ENCODE results near the gene TPH2. TPM values are rescaled to one million over a fixed set of nuclear protein-coding genes. Genes with fewer than 3 reads are reported as not detected.

Gene TPH2
- total and polyA plus RNA-seq, 2 of the 13 experiments (the other 11 are each of a cell fraction or from before 2014, with no cell fraction given): not detected

DNA sequence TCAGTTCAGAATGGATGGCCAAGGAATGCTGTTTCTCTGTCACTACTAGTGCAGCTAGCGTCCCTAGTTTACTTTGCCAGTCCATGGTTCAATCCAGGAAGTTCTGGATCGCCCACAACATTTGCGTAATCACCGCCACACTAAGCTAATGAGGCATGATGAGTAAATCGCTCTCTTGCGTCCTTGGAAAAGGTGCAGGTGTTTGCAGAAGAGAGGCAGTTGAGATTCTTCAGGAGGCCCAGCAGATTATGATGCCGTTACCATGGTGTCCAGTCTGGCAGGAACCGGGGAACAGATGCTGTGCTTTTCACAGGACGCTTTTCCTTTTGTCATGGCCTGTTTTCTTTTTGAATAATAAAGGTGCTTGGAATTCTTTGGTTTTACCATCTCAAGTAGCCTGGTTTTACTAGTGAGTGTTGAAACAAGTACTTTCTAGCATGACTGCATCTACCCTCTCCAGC lies 9.0 kb downstream of the TPH2 start (continued):
- TF ChIP-seq, protein P1, sequence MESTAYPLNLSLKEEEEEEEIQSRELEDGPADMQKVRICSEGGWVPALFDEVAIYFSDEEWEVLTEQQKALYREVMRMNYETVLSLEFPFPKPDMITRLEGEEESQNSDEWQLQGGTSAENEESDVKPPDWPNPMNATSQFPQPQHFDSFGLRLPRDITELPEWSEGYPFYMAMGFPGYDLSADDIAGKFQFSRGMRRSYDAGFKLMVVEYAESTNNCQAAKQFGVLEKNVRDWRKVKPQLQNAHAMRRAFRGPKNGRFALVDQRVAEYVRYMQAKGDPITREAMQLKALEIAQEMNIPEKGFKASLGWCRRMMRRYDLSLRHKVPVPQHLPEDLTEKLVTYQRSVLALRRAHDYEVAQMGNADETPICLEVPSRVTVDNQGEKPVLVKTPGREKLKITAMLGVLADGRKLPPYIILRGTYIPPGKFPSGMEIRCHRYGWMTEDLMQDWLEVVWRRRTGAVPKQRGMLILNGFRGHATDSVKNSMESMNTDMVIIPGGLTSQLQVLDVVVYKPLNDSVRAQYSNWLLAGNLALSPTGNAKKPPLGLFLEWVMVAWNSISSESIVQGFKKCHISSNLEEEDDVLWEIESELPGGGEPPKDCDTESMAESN (CRISPR knock-in tag; conservative IDR thresholded peaks at IDR 0.05): 0 out of 2 replicates have a peak, but pooled peaks have one; percentile 17
- no peak for TF ChIP-seq HNRNPL (IDR thresholded peaks at IDR 0.05; ENCODE audit: low read depth, low read length)
- peak; percentile 93 for TF ChIP-seq TBX3 (IDR thresholded peaks at IDR 0.05; ENCODE audit: borderline replicate concordance)
- TF ChIP-seq ZNF556 (CRISPR knock-in tag; IDR thresholded peaks at IDR 0.05; ENCODE audit: borderline replicate concordance): no peak
- peak; percentile 40 to 65; a peak in 2 of 4 replicates for TF ChIP-seq EP300 (IDR thresholded peaks at IDR 0.05; ENCODE audit: low read depth in 2 of 2, low read length in 2 of 2)
- 0 out of 2 replicates have a peak, but pooled peaks have one; percentile 40 for TF ChIP-seq EP300 (CRISPR knock-in tag; IDR thresholded peaks at IDR 0.05; ENCODE audit: borderline replicate concordance)
- peak; percentile 87 for TF ChIP-seq PAXIP1 (CRISPR knock-in tag; conservative IDR thresholded peaks at IDR 0.05)
- TF ChIP-seq MYNN (CRISPR knock-in tag; IDR thresholded peaks at IDR 0.05; ENCODE audit: low read depth): no peak
- no peak for TF ChIP-seq CSRNP1 (CRISPR knock-in tag; IDR thresholded peaks at IDR 0.05)
- no peak for TF ChIP-seq ZNF839 (CRISPR knock-in tag; IDR thresholded peaks at IDR 0.05; ENCODE audit: borderline replicate concordance)
- TF ChIP-seq SMAD3 (CRISPR knock-in tag; IDR thresholded peaks at IDR 0.05): peak; percentile 46; the same call in 1 of the 2 replicates
- no peak for TF ChIP-seq ZNF256 (CRISPR knock-in tag; conservative IDR thresholded peaks at IDR 0.05)
- TF ChIP-seq ZNF7 (CRISPR knock-in tag; IDR thresholded peaks at IDR 0.05): no peak
- TF ChIP-seq, protein P2, sequence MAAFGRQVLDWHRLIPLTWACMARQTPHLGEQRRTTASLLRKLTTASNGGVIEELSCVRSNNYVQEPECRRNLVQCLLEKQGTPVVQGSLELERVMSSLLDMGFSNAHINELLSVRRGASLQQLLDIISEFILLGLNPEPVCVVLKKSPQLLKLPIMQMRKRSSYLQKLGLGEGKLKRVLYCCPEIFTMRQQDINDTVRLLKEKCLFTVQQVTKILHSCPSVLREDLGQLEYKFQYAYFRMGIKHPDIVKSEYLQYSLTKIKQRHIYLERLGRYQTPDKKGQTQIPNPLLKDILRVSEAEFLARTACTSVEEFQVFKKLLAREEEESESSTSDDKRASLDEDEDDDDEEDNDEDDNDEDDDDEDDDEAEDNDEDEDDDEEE (CRISPR knock-in tag; IDR thresholded peaks at IDR 0.05): no peak
- no peak for TF ChIP-seq SOX6 (IDR thresholded peaks at IDR 0.05)
- peak; percentile 71 for TF ChIP-seq SOX6 (CRISPR knock-in tag; IDR thresholded peaks at IDR 0.05)
- peak; percentile 70 for TF ChIP-seq PITX1 (CRISPR knock-in tag; IDR thresholded peaks at IDR 0.05)
- peak; percentile 88; the same call in 1 of the 2 replicates for TF ChIP-seq TBX2 (CRISPR knock-in tag; IDR thresholded peaks at IDR 0.05; ENCODE audit: borderline replicate concordance)
- TF ChIP-seq NFE2 (CRISPR knock-in tag; IDR thresholded peaks at IDR 0.05): no peak
- no peak for TF ChIP-seq RBM39 (IDR thresholded peaks at IDR 0.05; ENCODE audit: low read depth, low read length, poor library complexity, severe bottlenecking)
- peak; percentile 65; the same call in 1 of the 2 replicates for TF ChIP-seq ZNF331 (CRISPR knock-in tag; IDR thresholded peaks at IDR 0.05)
- TF ChIP-seq, protein P3, sequence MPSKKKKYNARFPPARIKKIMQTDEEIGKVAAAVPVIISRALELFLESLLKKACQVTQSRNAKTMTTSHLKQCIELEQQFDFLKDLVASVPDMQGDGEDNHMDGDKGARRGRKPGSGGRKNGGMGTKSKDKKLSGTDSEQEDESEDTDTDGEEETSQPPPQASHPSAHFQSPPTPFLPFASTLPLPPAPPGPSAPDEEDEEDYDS (CRISPR knock-in tag; IDR thresholded peaks at IDR 0.05): no peak; the same call in 1 of the 2 replicates
- no peak for TF ChIP-seq ONECUT2 (CRISPR knock-in tag; IDR thresholded peaks at IDR 0.05)

Data from HepG2 (cell line).